ENCODE measurements around the gene PRF1.
"Not testable (repeated sequence)": the region's sequence is repeated elsewhere in the genome, so short reads cannot be mapped to it uniquely, and the experiment has no call there.

The PRF1 gene

GRCh38 chr10:70617798-70618568, 15.4 kb upstream of the PRF1 start:
- Histone ChIP-seq H3K4me1 (ENCODE audit: control insufficient read depth, insufficient read depth, low read length) (no peaks in the 10 kb centered on the region), H3K9ac (ENCODE audit: low read length in 2 of 2) (no peak overlapping the region), H3K36me3 (ENCODE audit: control insufficient read depth in 2 of 2, insufficient read depth in 2 of 2, low read length in 2 of 2) (no peaks in the 10 kb centered on the region), H3K27ac (ENCODE audit: low read length) (no peak overlapping the region), H3K4me3 (ENCODE audit: low read length in 2 of 2) (no peak overlapping the region), H3K9me3 (ENCODE audit: control insufficient read depth in 2 of 2, low read length in 2 of 2) (peaks cover 0 to 7% of the 10 kb centered on the region in 2 donors), H3K27me3 (ENCODE audit: control insufficient read depth in 1 of 2, insufficient read depth in 2 of 2, low read length in 2 of 2) (no peaks in the 10 kb centered on the region)

DNA sequence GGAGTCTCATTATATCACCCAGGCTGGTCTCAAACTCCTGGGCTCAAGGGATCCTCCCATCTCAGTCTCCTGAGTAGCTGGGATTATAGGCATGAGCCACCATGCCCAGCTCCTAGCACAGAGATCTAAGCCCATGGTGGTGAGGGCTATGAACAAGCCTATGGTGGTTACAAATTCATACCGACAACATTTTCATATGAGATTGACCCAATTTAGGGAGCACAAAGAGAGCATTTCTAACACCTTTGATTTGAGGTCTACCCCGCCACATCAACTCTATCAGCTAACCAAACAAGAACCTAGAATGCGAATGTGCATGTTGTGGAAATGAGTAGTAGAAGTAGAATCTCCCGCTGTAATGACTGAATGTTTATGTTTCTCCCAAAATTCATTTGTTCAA, 14.2 kb upstream of the PRF1 start:
- H3K36me3 ChIP-seq (ENCODE audit: control insufficient read depth in 2 of 2, insufficient read depth in 2 of 2, low read length in 2 of 2), result no peaks in the 10 kb centered on the region
- no peak overlapping the region for H3K4me3 ChIP-seq (ENCODE audit: low read length in 2 of 2)
- no peak overlapping the region for H3K27ac ChIP-seq (ENCODE audit: low read length)
- no peaks in the 10 kb centered on the region for H3K27me3 ChIP-seq (ENCODE audit: control insufficient read depth in 1 of 2, insufficient read depth in 2 of 2, low read length in 2 of 2)
- no peak overlapping the region for H3K9ac ChIP-seq (ENCODE audit: low read length in 2 of 2)
- H3K9me3 ChIP-seq (ENCODE audit: control insufficient read depth in 2 of 2, low read length in 2 of 2), result peaks cover 0 to 7% of the 10 kb centered on the region in 2 donors
- no peaks in the 10 kb centered on the region for H3K4me1 ChIP-seq (ENCODE audit: control insufficient read depth, insufficient read depth, low read length)

GRCh38 chr10:70615784-70616522, 13.4 kb upstream of the PRF1 start:
- no peak overlapping the region for H3K4me3 ChIP-seq (ENCODE audit: low read length in 2 of 2)
- H3K9me3 ChIP-seq (ENCODE audit: control insufficient read depth in 2 of 2, low read length in 2 of 2), result peaks cover 0 to 7% of the 10 kb centered on the region in 2 donors
- no peaks in the 10 kb centered on the region for H3K36me3 ChIP-seq (ENCODE audit: control insufficient read depth in 2 of 2, insufficient read depth in 2 of 2, low read length in 2 of 2)
- H3K9ac ChIP-seq (ENCODE audit: low read length in 2 of 2), result no peak overlapping the region
- no peaks in the 10 kb centered on the region for H3K27me3 ChIP-seq (ENCODE audit: control insufficient read depth in 1 of 2, insufficient read depth in 2 of 2, low read length in 2 of 2)
- no peaks in the 10 kb centered on the region for H3K4me1 ChIP-seq (ENCODE audit: control insufficient read depth, insufficient read depth, low read length)
- no peak overlapping the region for H3K27ac ChIP-seq (ENCODE audit: low read length)

DNA sequence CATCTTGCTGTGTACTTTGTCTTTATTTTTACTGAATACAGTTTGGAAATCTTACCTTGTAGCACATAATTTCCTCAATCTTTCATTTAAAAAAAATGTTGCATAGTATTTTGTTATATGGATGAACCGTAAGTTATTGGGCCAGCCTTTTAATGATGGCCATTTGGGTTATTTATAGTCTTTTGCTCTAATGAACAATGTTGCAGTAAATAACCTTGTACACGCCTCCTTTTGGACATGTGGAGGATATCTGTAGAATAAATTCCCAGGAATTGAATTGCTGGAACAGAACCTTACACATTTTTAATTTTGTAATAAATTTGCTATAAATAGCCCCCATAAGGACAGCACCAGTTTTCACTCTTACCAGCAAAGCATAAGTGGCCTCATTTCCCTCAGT, 12.7 kb upstream of the PRF1 start:
- no peaks in the 10 kb centered on the region for H3K4me1 ChIP-seq (ENCODE audit: control insufficient read depth, insufficient read depth, low read length)
- no peaks in the 10 kb centered on the region for H3K36me3 ChIP-seq (ENCODE audit: control insufficient read depth in 2 of 2, insufficient read depth in 2 of 2, low read length in 2 of 2)
- peaks cover 0 to 3% of the 10 kb centered on the region in 2 donors for H3K9me3 ChIP-seq (ENCODE audit: control insufficient read depth in 2 of 2, low read length in 2 of 2)
- no peak overlapping the region for H3K4me3 ChIP-seq (ENCODE audit: low read length in 2 of 2)
- H3K9ac ChIP-seq (ENCODE audit: low read length in 2 of 2), result no peak overlapping the region
- no peak overlapping the region for H3K27ac ChIP-seq (ENCODE audit: low read length)
- H3K27me3 ChIP-seq (ENCODE audit: control insufficient read depth in 1 of 2, insufficient read depth in 2 of 2, low read length in 2 of 2), result no peaks in the 10 kb centered on the region

- not testable (repeated sequence) for H3K27ac ChIP-seq (ENCODE audit: low read length); H3K4me1 ChIP-seq (ENCODE audit: control insufficient read depth, insufficient read depth, low read length); H3K4me3 ChIP-seq (ENCODE audit: low read length in 2 of 2); H3K36me3 ChIP-seq (ENCODE audit: control insufficient read depth in 2 of 2, insufficient read depth in 2 of 2, low read length in 2 of 2); H3K9me3 ChIP-seq (ENCODE audit: control insufficient read depth in 2 of 2, low read length in 2 of 2); H3K9ac ChIP-seq (ENCODE audit: low read length in 2 of 2); H3K27me3 ChIP-seq (ENCODE audit: control insufficient read depth in 1 of 2, insufficient read depth in 2 of 2, low read length in 2 of 2)
These were observed 11.8 kb upstream of the PRF1 start for GRCh38 chr10:70614364-70614763.

DNA sequence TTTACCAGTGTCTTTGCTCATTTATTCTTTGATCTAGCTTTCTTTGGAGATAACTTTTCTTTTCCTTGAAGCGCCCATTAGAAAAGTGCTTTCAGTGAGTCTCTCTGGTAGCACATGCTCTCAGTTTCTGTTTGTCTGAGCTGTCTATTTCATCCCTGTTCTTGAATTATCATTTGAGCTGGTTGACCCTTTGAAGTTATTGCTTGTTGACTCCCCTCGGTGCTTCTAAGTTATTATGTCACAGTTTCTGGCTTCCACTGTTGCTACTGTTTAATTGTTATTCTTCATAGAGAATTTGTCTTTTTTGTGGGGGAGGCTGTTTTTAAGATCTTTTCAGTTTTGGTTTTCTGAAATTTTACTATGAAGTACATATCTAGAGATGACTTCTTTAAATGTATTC, 11.4 kb upstream of the PRF1 start:
- Histone ChIP-seq H3K27ac (ENCODE audit: low read length) (no peak overlapping the region), H3K36me3 (ENCODE audit: control insufficient read depth in 2 of 2, insufficient read depth in 2 of 2, low read length in 2 of 2) (no peaks in the 10 kb centered on the region), H3K9ac (ENCODE audit: low read length in 2 of 2) (no peak overlapping the region), H3K4me3 (ENCODE audit: low read length in 2 of 2) (no peak overlapping the region), H3K27me3 (ENCODE audit: control insufficient read depth in 1 of 2, insufficient read depth in 2 of 2, low read length in 2 of 2) (no peaks in the 10 kb centered on the region), H3K9me3 (ENCODE audit: control insufficient read depth in 2 of 2, low read length in 2 of 2) (no peaks in the 10 kb centered on the region), H3K4me1 (ENCODE audit: control insufficient read depth, insufficient read depth, low read length) (no peaks in the 10 kb centered on the region)

DNA sequence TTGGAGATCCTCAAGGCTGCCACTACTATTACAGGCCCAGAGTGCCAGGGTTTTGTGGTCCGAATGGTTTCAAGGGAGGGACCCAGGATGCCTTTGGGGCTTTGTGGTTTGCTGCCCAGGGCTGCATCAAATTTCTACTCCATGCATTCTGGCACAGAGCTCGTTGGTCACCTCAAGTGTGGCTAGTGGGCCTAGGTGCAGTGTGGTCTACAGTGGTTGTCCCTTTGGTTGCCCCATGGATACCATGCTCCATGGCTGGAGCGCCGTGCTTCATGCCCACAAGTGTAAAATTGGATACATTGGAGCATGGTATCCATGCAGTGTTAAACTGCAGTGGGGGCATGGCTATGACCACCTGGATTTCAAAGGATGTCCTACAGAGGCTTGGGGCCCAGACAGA, 5.4 kb upstream of the PRF1 start:
- Histone ChIP-seq H3K9ac (ENCODE audit: low read length in 2 of 2) (no peak overlapping the region), H3K4me3 (ENCODE audit: low read length in 2 of 2) (no peak overlapping the region), H3K4me1 (ENCODE audit: control insufficient read depth, insufficient read depth, low read length) (no peaks in the 10 kb centered on the region), H3K9me3 (ENCODE audit: control insufficient read depth in 2 of 2, low read length in 2 of 2) (no peaks in the 10 kb centered on the region), H3K36me3 (ENCODE audit: control insufficient read depth in 2 of 2, insufficient read depth in 2 of 2, low read length in 2 of 2) (no peaks in the 10 kb centered on the region), H3K27ac (ENCODE audit: low read length) (no peak overlapping the region), H3K27me3 (ENCODE audit: control insufficient read depth in 1 of 2, insufficient read depth in 2 of 2, low read length in 2 of 2) (no peaks in the 10 kb centered on the region)

GRCh38 chr10:70605161-70605560, 2.6 kb upstream of the PRF1 start:
- Histone ChIP-seq H3K27me3 (ENCODE audit: control insufficient read depth in 1 of 2, insufficient read depth in 2 of 2, low read length in 2 of 2) (no peaks in the 10 kb centered on the region), H3K9ac (ENCODE audit: low read length in 2 of 2) (no peak overlapping the region), H3K4me3 (ENCODE audit: low read length in 2 of 2) (no peak overlapping the region), H3K4me1 (ENCODE audit: control insufficient read depth, insufficient read depth, low read length) (no peaks in the 10 kb centered on the region), H3K9me3 (ENCODE audit: control insufficient read depth in 2 of 2, low read length in 2 of 2) (no peaks in the 10 kb centered on the region), H3K36me3 (ENCODE audit: control insufficient read depth in 2 of 2, insufficient read depth in 2 of 2, low read length in 2 of 2) (no peaks in the 10 kb centered on the region), H3K27ac (ENCODE audit: low read length) (no peak overlapping the region)

- Histone ChIP-seq H3K27ac (ENCODE audit: low read length) (no peak overlapping the region), H3K4me3 (ENCODE audit: low read length in 2 of 2) (no peak overlapping the region), H3K9ac (ENCODE audit: low read length in 2 of 2) (no peak overlapping the region), H3K4me1 (ENCODE audit: control insufficient read depth, insufficient read depth, low read length) (no peaks in the 10 kb centered on the region), H3K36me3 (ENCODE audit: control insufficient read depth in 2 of 2, insufficient read depth in 2 of 2, low read length in 2 of 2) (no peaks in the 10 kb centered on the region), H3K27me3 (ENCODE audit: control insufficient read depth in 1 of 2, insufficient read depth in 2 of 2, low read length in 2 of 2) (no peaks in the 10 kb centered on the region), H3K9me3 (ENCODE audit: control insufficient read depth in 2 of 2, low read length in 2 of 2) (no peaks in the 10 kb centered on the region)
These were observed 1.6 kb upstream of the PRF1 start for GRCh38 chr10:70604106-70604505.

- Histone ChIP-seq H3K36me3 (ENCODE audit: control insufficient read depth in 2 of 2, insufficient read depth in 2 of 2, low read length in 2 of 2) (no peaks in the 10 kb centered on the region), H3K27me3 (ENCODE audit: control insufficient read depth in 1 of 2, insufficient read depth in 2 of 2, low read length in 2 of 2) (no peaks in the 10 kb centered on the region), H3K9ac (ENCODE audit: low read length in 2 of 2) (no peak overlapping the region), H3K27ac (ENCODE audit: low read length) (no peak overlapping the region), H3K4me3 (ENCODE audit: low read length in 2 of 2) (no peak overlapping the region), H3K9me3 (ENCODE audit: control insufficient read depth in 2 of 2, low read length in 2 of 2) (no peaks in the 10 kb centered on the region), H3K4me1 (ENCODE audit: control insufficient read depth, insufficient read depth, low read length) (no peaks in the 10 kb centered on the region)
These were observed 884 bp upstream of the PRF1 start for GRCh38 chr10:70603449-70603801.

- Histone ChIP-seq H3K4me1 (ENCODE audit: control insufficient read depth, insufficient read depth, low read length) (no peaks in the 10 kb centered on the region), H3K4me3 (ENCODE audit: low read length in 2 of 2) (no peak overlapping the region), H3K9me3 (ENCODE audit: control insufficient read depth in 2 of 2, low read length in 2 of 2) (no peaks in the 10 kb centered on the region), H3K27me3 (ENCODE audit: control insufficient read depth in 1 of 2, insufficient read depth in 2 of 2, low read length in 2 of 2) (no peaks in the 10 kb centered on the region), H3K27ac (ENCODE audit: low read length) (no peak overlapping the region), H3K36me3 (ENCODE audit: control insufficient read depth in 2 of 2, insufficient read depth in 2 of 2, low read length in 2 of 2) (no peaks in the 10 kb centered on the region), H3K9ac (ENCODE audit: low read length in 2 of 2) (no peak overlapping the region)
These were observed 795 bp downstream of the PRF1 start for GRCh38 chr10:70601746-70602145.

Measured in stomach smooth muscle (tissue), 2 donors.